Activated T-cell treated with anti-CD3 and anti-CD28 coated beads, Interleukin-2, amount 50 U/mL, for 72 hours (primary cell): ENCODE results near the gene TDG. TPM values are rescaled to one million over a fixed set of nuclear protein-coding genes. Genes with fewer than 3 reads are reported as not detected.

Experiments used
- ATAC-seq, 2 donors: fragments of 150-1000 bp; cut with Tn5 transposase; replicated peaks in 1 of 2; 2 replicates each; pipeline ENCODE4 v1.10.0; 2021; ENCODE audit warnings: moderate library complexity in 2 of 2, mild to moderate bottlenecking in 1 of 2
- DNase-seq, 2 donors: peaks; one replicate each; pipeline ENCODE4 v3.0.0; 2021 to 2022; ENCODE audit warnings: mixed read lengths in 1 of 2
- H3K27ac Mint-ChIP-seq: one replicate; pipeline ENCODE4 v1.8.0; 2022; ENCODE audit warnings: mild to moderate bottlenecking, moderate library complexity, mixed read lengths
- H3K27me3 Mint-ChIP-seq: one replicate; pipeline ENCODE4 v1.8.0; 2022; ENCODE audit warnings: low read depth, mixed read lengths
- H3K36me3 Mint-ChIP-seq, 2 donors: one replicate each; pipeline ENCODE4 v1.8.0; 2022; ENCODE audit warnings: mixed read lengths in 2 of 2, mild to moderate bottlenecking in 1 of 2; ENCODE audit not compliant: insufficient read depth in 2 of 2
- H3K4me1 Mint-ChIP-seq: one replicate; pipeline ENCODE4 v1.8.0; 2022; ENCODE audit warnings: low read depth, mixed read lengths
- H3K4me3 Mint-ChIP-seq, 2 donors: one replicate each; pipeline ENCODE4 v1.8.0; 2022; ENCODE audit warnings: mild to moderate bottlenecking in 2 of 2, mixed read lengths in 2 of 2, moderate library complexity in 2 of 2
- H3K9me3 Mint-ChIP-seq, 2 donors: one replicate each; pipeline ENCODE4 v1.8.0; 2022; ENCODE audit warnings: mixed read lengths in 2 of 2
- total RNA-seq, 2 donors: library from RNA; stranded (reverse); gene quantifications; one replicate each; pipeline ENCODE4 v1.2.3, GENCODE V29; 2022

TDG gene
- 10 to 100 TPM; 24.9 to 28.8 TPM for total RNA-seq

DNA sequence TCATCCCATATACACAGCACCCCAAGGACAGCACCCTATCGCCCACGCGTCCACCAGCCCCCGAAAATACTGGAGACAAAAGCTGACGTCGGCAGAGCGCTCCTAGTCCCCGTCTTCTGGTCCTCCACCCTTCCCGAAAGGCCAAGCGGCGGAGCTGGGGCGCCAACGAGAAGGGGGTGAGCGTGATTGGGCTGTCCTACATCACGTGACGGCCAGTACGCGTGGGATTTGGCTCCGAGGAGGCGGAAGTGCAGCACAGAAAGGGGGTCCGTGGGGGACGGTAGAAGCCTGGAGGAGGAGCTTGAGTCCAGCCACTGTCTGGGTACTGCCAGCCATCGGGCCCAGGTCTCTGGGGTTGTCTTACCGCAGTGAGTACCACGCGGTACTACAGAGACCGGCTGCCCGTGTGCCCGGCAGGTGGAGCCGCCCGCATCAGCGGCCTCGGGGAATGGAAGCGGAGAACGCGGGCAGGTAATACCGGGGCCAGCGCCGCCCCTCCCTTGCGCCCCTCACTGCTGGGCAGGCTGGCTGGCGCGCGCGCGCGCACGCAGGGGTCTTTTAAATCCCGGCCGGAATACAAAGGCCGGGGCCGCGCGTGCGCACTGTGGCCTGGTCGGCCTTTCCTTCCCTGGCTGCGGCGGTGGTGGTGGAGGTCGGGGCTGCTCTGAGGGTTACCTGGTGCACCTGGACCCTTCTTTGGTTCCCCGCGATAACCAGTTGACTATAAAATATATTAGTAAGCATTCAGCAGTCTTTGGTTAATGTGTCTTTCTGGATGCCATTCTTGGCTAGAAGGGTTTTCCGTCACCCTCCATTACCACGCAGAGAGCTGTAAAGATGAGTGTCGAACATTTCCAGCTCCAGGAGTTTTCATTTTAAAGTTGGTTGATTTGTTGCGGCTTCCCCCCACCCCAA lies at the start of gene TDG:
Gene TDG, plus strand, starts transcription at position 283 of the 915 bp plus-strand sequence. Its CDS starts 166 bp downstream, at position 449.
- peak within 1 kb of the TSS; percentile 95 for H3K4me3 Mint-ChIP-seq
- H3K36me3 Mint-ChIP-seq: peaks cover 11% of the 10 kb centered on the region in 2 donors
- peak within 1 kb of the TSS; percentile 98 for H3K27ac Mint-ChIP-seq
- DNase-seq (peak; percentile 96 to 99), ATAC-seq (peak; percentile 96 to 98)
- H3K9me3 Mint-ChIP-seq: no peaks in the 10 kb centered on the region
- peaks cover 60% of the 10 kb centered on the region for H3K4me1 Mint-ChIP-seq
- H3K27me3 Mint-ChIP-seq: no peaks in the 10 kb centered on the region

DNA sequence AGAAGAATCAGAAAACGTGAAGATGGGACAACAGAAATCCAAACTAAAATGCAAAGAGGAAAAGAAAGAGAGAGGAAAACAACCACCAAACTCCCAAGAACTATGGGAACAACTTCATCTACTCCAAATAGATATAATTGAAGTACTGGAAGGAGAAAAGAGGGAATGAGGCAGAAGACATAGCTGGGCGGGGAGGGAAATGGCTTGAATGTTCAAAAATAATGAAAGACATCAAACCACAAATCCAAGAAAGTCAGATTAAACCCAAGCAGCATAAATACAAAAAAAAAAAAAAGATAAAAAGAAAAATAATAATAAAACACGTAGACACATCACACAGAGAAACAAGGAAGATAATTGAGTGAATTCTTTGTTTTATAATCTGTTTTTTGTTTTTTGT lies 47.8 kb upstream of the TDG start:
- ATAC-seq (no peak), DNase-seq (no peak)
- H3K4me3 Mint-ChIP-seq: no peak overlapping the region
- peaks cover 6% of the 10 kb centered on the region for H3K27me3 Mint-ChIP-seq
- H3K4me1 Mint-ChIP-seq: no peaks in the 10 kb centered on the region
- H3K9me3 Mint-ChIP-seq: peaks cover 5 to 6% of the 10 kb centered on the region in 2 donors
- H3K36me3 Mint-ChIP-seq: peaks cover 4 to 5% of the 10 kb centered on the region in 2 donors
- peak overlapping the region; percentile 14 for H3K27ac Mint-ChIP-seq

DNA sequence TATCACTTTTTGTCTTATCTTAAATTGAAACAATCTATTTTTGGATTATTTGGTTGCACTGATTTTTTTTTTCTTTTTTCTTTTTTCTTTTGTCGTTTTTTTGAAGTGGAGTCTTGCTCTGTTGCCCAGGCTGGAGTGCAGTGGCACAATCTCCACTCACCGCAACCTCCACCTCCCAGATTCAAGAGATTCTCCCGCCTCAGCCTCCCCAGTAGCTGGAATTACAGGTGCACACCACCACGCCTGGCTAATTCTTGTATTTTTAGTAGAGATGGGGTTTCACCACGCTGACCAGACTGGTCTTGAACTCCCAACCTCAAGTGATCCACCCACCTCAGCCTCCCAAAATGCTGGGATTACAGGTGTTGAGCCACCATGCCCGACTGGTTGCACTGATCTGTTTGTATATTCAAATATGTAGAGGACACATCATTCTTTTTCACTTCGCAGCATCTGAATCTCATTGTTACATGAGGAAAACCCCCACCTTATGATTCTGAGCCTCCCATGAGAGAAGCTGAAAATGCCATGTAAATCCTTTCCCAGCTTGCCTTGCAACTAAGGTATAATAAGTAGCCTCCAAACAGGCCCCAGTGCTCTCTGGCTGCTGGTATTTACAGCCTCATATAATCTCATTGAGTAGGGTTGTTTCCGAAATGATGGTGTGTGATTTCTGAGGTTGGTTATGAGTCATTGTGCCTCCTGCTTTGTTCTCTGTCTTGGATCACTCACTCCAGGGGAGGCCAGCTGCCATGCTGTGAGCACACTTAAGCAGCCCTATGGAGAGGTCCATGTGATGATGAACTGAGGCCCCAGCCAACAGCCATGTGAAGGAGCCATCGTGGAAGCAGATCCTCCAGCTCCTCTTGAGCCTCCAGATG lies 40.7 kb upstream of the TDG start:
- Mint-ChIP-seq H3K4me3 (peak overlapping the region; percentile 77 to 87), H3K27me3 (no peaks in the 10 kb centered on the region), H3K36me3 (peaks cover 5% of the 10 kb centered on the region in 2 donors), H3K27ac (peak overlapping the region; percentile 91), H3K4me1 (peaks cover 50% of the 10 kb centered on the region), H3K9me3 (peaks cover 3% of the 10 kb centered on the region in 2 donors)
- peak; percentile 72 to 75 for DNase-seq
- peak; percentile 50 to 60 for ATAC-seq

DNA sequence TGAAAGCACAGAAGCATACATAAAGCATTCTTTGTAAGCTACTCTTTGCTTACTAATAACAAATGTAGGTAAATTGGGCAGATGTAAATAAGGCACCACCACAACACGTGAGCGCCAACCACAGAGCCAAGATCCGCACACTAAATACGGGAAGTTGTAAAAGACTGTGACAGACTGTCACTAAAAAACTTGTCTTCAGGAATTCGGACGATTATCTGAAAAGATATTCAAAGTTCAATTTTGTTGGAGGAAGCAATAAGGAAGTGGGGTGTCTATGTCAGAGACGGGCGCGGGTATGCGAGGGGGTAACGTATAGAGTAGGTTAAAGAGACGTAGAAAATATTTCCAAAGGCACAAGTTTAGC lies 37.0 kb upstream of the TDG start:
- Mint-ChIP-seq H3K4me3 (peak overlapping the region; percentile 84 to 93), H3K36me3 (peaks cover 18 to 32% of the 10 kb centered on the region in 2 donors), H3K9me3 (peaks cover 3% of the 10 kb centered on the region in 2 donors), H3K4me1 (peaks cover 70% of the 10 kb centered on the region), H3K27me3 (no peaks in the 10 kb centered on the region), H3K27ac (peak overlapping the region; percentile 98)
- ATAC-seq: peak; percentile 4 to 6
- peak; percentile 72 to 73 for DNase-seq

DNA sequence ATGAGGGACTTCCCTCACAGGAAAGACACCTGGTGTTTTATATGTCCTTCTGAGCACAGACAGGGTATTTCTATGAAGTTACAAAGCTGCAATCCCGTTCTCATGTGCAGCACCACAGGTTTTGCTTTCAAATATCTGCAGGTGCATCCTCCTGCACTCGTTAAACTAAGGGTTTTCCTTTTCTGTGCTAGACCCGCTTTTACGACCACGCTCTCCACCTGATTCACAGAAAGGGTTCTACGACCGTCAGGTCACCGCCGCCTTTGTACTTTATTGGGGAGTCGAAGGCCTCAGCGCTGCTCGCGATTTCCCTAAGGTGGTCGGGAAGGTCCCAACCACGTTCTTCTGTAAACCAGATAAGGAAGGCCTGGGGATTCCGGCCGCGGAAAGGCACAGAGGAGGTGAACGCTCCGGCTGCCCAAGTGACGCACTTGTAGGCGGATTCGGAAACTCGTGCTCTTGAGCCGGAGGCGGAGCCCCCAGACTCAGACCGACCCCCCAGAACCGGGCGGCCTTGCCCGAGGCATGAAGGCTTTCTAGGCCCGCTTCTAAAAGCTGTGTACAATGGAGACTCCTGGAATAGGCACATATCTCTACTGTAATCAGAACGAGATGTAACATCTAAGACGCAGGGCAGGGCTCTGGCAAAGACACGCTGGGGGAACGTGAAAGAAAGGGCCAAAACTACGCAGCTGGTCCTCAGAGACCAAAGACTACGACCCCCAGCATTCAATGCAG lies 36.5 kb upstream of the TDG start:
- H3K36me3 Mint-ChIP-seq: peaks cover 18 to 34% of the 10 kb centered on the region in 2 donors
- peaks cover 3% of the 10 kb centered on the region in 2 donors for H3K9me3 Mint-ChIP-seq

DNA sequence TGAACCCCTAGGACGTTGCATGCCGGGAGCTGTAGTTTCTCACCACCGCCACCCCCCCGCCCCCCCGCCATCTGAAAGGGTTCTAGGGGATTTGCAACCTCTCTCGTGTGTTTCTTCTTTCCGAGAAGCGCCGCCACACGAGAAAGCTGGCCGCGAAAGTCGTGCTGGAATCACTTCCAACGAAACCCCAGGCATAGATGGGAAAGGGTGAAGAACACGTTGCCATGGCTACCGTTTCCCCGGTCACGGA lies 36.0 kb upstream of the TDG start:
- Mint-ChIP-seq H3K4me3 (peak overlapping the region; percentile 84 to 93), H3K36me3 (peaks cover 21 to 37% of the 10 kb centered on the region in 2 donors), H3K27me3 (no peaks in the 10 kb centered on the region), H3K9me3 (peaks cover 3% of the 10 kb centered on the region in 2 donors), H3K27ac (peak overlapping the region; percentile 98), H3K4me1 (peaks cover 70% of the 10 kb centered on the region)
- ATAC-seq (no peak), DNase-seq (no peak)

More for the DNA sequence above, 36.5 kb upstream of the TDG start:
- Mint-ChIP-seq H3K27ac (peak overlapping the region; percentile 98), H3K4me3 (peak overlapping the region; percentile 84 to 93), H3K4me1 (peaks cover 70% of the 10 kb centered on the region), H3K27me3 (no peaks in the 10 kb centered on the region)
- ATAC-seq (peak; percentile 50 to 56), DNase-seq (peak; percentile 81 to 88)

DNA sequence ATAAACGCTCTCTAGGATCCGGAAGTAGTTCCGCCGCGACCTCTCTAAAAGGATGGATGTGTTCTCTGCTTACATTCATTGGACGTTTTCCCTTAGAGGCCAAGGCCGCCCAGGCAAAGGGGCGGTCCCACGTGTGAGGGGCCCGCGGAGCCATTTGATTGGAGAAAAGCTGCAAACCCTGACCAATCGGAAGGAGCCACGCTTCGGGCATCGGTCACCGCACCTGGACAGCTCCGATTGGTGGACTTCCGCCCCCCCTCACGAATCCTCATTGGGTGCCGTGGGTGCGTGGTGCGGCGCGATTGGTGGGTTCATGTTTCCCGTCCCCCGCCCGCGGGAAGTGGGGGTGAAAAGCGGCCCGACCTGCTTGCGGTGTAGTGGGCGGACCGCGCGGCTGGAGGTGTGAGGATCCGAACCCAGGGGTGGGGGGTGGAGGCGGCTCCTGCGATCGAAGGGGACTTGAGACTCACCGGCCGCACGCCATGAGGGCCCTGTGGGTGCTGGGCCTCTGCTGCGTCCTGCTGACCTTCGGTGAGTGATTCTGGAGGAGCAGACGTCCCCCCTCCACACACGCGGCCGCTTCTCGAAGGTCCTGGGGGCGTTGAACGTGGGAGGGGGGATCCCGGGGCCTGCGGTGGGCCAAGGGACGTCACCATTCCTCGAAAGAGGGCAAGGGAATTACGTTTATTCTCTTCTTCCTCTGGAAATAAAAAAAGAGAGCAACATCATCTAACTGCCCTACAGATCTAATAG lies 35.5 kb upstream of the TDG start, which contains the start of gene HSP90B1:
Gene HSP90B1, plus strand, starts transcription at position 377 of the 753 bp plus-strand sequence. Its CDS starts 106 bp downstream, at position 483.
- Mint-ChIP-seq H3K4me3 (peak within 1 kb of the TSS; percentile 84 to 93), H3K36me3 (peaks cover 20 to 40% of the 10 kb centered on the region in 2 donors), H3K4me1 (peaks cover 69% of the 10 kb centered on the region), H3K27ac (peak within 1 kb of the TSS; percentile 98), H3K9me3 (peaks cover 0 to 3% of the 10 kb centered on the region in 2 donors), H3K27me3 (no peaks in the 10 kb centered on the region)
- peak; percentile 99 to 100 for DNase-seq
- ATAC-seq: peak; percentile 70 to 72

DNA sequence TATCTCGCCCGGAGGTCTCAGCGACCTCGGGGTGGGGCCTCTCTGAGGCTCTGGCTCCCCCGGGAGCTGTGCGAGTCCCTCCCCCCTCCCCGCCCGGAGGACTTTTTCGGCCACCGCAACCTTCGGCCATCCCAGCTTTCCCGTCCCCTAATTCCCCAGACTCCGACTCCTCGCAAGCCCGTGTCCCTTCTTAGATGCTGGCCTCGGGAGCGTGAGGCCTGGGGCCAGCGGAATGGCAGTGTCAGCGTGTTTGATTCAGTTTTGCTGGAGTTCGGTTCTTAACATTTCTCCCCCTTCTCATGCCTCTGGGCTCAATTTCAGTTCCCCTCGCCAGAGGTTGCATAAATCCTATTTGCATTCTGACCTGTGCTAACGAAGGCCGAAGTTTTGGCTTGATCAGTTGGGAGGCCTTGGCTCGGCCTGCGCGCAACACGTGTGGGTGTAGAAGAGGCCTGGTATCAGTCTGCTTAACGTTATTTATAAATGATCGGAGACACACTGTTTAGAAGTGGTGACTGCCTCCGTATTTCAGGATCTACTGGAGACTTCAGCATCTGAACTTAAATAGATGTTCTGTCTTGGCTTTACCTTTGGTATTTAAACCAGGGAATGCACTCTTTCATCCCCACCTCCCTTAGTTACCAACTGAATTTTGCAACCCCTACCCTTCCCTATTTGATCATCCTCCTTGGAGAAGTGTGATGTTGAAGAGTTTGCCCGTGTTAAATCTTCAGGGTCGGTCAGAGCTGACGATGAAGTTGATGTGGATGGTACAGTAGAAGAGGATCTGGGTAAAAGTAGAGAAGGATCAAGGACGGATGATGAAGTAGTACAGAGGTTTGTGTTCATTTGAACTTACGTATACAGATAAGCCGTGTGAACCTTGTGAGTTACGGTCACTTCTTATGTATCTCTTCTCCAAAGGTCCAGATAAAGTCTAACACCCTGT lies 34.6 kb upstream of the TDG start:
- DNase-seq (peak; percentile 29), ATAC-seq (no peak)
- Mint-ChIP-seq H3K4me1 (peaks cover 68% of the 10 kb centered on the region), H3K4me3 (peak overlapping the region; percentile 84 to 93), H3K36me3 (peaks cover 21 to 46% of the 10 kb centered on the region in 2 donors), H3K27ac (peak overlapping the region; percentile 56), H3K9me3 (peaks cover 0 to 3% of the 10 kb centered on the region in 2 donors), H3K27me3 (no peaks in the 10 kb centered on the region)

DNA sequence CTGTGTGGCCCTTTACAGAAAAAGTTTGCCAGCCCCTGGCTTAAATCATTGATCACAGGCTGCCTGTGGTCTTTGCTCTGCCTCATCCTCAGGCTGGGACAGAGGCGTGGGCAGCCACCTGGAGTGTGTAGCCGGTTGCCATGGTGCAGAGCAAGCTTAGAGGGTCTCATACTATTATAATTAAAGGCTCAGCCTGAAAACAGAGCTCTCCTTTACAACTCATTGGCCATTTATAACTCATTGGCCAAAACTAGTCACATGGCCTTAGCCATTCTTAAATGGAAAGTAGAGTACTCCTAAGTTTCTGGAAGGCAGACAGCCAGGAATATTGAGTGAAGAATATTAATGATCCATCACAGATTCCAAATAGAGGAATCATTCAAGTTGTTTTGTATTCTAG lies 32.4 kb upstream of the TDG start:
- ATAC-seq: no peak
- Mint-ChIP-seq H3K27ac (peak overlapping the region; percentile 56), H3K9me3 (no peaks in the 10 kb centered on the region), H3K36me3 (peaks cover 24 to 53% of the 10 kb centered on the region in 2 donors), H3K4me3 (peak overlapping the region; percentile 84 to 93), H3K27me3 (no peaks in the 10 kb centered on the region), H3K4me1 (peaks cover 69% of the 10 kb centered on the region)
- DNase-seq: no peak

DNA sequence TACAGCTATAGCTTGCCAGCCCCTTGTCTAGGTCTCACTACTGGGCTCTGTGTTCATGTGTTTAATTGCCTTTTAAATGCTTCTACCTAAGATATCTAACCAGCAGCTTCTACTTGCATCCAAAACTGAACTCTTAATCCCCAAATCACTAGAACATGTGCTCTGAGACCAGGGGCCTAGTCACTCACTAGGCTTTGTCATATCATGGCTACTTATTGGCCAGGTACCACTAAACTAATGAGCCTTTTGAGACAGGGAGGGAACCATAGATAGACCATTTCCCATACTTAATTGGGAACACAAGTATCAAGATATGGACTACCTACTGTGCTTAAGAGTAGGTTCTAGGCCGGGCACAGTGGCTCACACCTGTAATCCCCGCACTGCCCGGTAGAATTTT lies 29.0 kb upstream of the TDG start:
- Mint-ChIP-seq H3K36me3 (peaks cover 16 to 67% of the 10 kb centered on the region in 2 donors), H3K27me3 (no peaks in the 10 kb centered on the region), H3K9me3 (no peaks in the 10 kb centered on the region), H3K27ac (no peak overlapping the region), H3K4me1 (peaks cover 64% of the 10 kb centered on the region), H3K4me3 (no peak overlapping the region)
- DNase-seq (no peak), ATAC-seq (peak in 1 of 2 donors; percentile 3)

DNA sequence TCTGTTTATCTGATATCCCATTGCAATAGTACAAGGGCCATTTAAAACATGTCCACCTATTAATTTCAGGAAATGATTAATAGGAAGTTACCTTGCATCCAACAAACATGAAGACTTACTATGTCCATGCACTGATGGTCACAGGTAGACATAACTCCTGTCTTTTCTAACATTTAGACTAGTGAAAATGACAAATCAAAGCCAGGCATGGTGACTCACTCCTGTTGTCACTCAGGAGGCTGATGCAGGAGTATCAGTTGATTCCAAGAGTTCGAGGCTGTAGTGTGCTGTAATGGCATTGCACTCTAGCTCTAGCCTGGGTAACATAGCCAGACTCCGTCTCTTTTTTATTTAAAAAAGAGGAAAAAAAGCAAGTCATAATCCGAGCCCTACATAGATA lies 20.7 kb upstream of the TDG start:
- peaks cover 64% of the 10 kb centered on the region for H3K4me1 Mint-ChIP-seq
- H3K27me3 Mint-ChIP-seq: no peaks in the 10 kb centered on the region
- peaks cover 12 to 67% of the 10 kb centered on the region in 2 donors for H3K36me3 Mint-ChIP-seq
- ATAC-seq (peak; percentile 53 to 59), DNase-seq (no peak)
- H3K9me3 Mint-ChIP-seq: no peaks in the 10 kb centered on the region
- peak overlapping the region; percentile 79 for H3K27ac Mint-ChIP-seq
- no peak overlapping the region for H3K4me3 Mint-ChIP-seq
